GM21576 (cell line): Measurements from ENCODE around the gene CFAP73.
A peak's percentile ranks its signal among the peaks of the same experiment; 100 is the strongest.

Source experiments
- ATAC-seq: cut with Tn5 transposase; IDR thresholded peaks from one replicate; pipeline ENCODE4 v1.9.1; 2021; ENCODE audit warnings: mild to moderate bottlenecking, moderate library complexity; ENCODE audit not compliant: unreplicated experiment

CFAP73 gene

GRCh38 chr12:113207613-113208040 lies 58.1 kb downstream of the CFAP73 start:
- no peak for ATAC-seq

GRCh38 chr12:113208041-113208934 lies 58.8 kb downstream of the CFAP73 start:
- ATAC-seq = peak; percentile 76
